KMS-11 (cell line): ENCODE measurements around the gene BLNK.

Experiments
- H2AFZ ChIP-seq: fragments of 200-600 bp; sonication (generic); 2 replicates; pipeline ENCODE4 v1.6.1; 2016; ENCODE audit warnings: antibody characterized with exemption, mixed run types, low read depth
- H3K27ac ChIP-seq: fragments of 200-600 bp; sonication (generic); 2 replicates; pipeline ENCODE4 v1.6.1; 2016; ENCODE audit warnings: mild to moderate bottlenecking, mixed run types
- H3K27me3 ChIP-seq: fragments of 200-600 bp; sonication (generic); 2 replicates; pipeline ENCODE4 v1.6.1; 2017; ENCODE audit warnings: mild to moderate bottlenecking, low read depth, mixed run types, moderate library complexity; ENCODE audit not compliant: insufficient read depth
- H3K36me3 ChIP-seq: fragments of 200-600 bp; sonication (generic); 2 replicates; pipeline ENCODE4 v1.6.1; 2017; ENCODE audit warnings: mild to moderate bottlenecking, mixed run types; ENCODE audit not compliant: insufficient read depth
- H3K4me1 ChIP-seq: fragments of 200-600 bp; sonication (generic); 2 replicates; pipeline ENCODE4 v1.6.1; 2016; ENCODE audit warnings: mild to moderate bottlenecking, low read depth, mixed run types; ENCODE audit not compliant: poor library complexity, severe bottlenecking
- H3K4me2 ChIP-seq: fragments of 200-600 bp; sonication (generic); 2 replicates; pipeline ENCODE4 v1.7.0; 2016; ENCODE audit warnings: mild to moderate bottlenecking, mixed run types
- H3K4me3 ChIP-seq: fragments of 200-600 bp; sonication (generic); IDR thresholded peaks from 2 replicates; pipeline ENCODE4 v1.6.1; 2017; ENCODE audit warnings: low read depth, low read length, mixed read lengths; ENCODE audit not compliant: insufficient read depth
- H3K79me2 ChIP-seq: fragments of 200-600 bp; sonication (generic); 2 replicates; pipeline ENCODE4 v1.6.1; 2016; ENCODE audit warnings: low read depth, mixed run types; ENCODE audit not compliant: insufficient read depth
- H3K9ac ChIP-seq: fragments of 200-600 bp; sonication (generic); 2 replicates; pipeline ENCODE4 v1.6.1; 2016; ENCODE audit warnings: mild to moderate bottlenecking, mixed run types
- H4K20me1 ChIP-seq: fragments of 200-600 bp; sonication (generic); 2 replicates; pipeline ENCODE4 v1.6.1; 2016; ENCODE audit warnings: mild to moderate bottlenecking, mixed run types; ENCODE audit not compliant: insufficient read depth
- TF ChIP-seq, protein P1 (sequence below): fragments of 200-600 bp; sonication (generic); conservative IDR thresholded peaks from 2 replicates; pipeline ENCODE4 v1.6.1; 2017; ENCODE audit warnings: low read depth, mild to moderate bottlenecking, antibody characterized with exemption, low read length, moderate library complexity, mixed read lengths

BLNK gene

GRCh38 chr10:96298362-96298761, 27.0 kb upstream of the BLNK start:
- no peaks in the 10 kb centered on the region for H3K4me1 ChIP-seq
- no peak overlapping the region for H3K4me2 ChIP-seq
- H3K4me3 ChIP-seq: no peak overlapping the region
- H3K36me3 ChIP-seq: no peaks in the 10 kb centered on the region
- H3K9ac ChIP-seq: no peak overlapping the region
- no peak overlapping the region for H2AFZ ChIP-seq
- no peaks in the 10 kb centered on the region for H3K27me3 ChIP-seq
- TF ChIP-seq, protein P1, sequence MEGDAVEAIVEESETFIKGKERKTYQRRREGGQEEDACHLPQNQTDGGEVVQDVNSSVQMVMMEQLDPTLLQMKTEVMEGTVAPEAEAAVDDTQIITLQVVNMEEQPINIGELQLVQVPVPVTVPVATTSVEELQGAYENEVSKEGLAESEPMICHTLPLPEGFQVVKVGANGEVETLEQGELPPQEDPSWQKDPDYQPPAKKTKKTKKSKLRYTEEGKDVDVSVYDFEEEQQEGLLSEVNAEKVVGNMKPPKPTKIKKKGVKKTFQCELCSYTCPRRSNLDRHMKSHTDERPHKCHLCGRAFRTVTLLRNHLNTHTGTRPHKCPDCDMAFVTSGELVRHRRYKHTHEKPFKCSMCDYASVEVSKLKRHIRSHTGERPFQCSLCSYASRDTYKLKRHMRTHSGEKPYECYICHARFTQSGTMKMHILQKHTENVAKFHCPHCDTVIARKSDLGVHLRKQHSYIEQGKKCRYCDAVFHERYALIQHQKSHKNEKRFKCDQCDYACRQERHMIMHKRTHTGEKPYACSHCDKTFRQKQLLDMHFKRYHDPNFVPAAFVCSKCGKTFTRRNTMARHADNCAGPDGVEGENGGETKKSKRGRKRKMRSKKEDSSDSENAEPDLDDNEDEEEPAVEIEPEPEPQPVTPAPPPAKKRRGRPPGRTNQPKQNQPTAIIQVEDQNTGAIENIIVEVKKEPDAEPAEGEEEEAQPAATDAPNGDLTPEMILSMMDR: no peak
- no peaks in the 10 kb centered on the region for H4K20me1 ChIP-seq
- H3K79me2 ChIP-seq: no peaks in the 10 kb centered on the region
- no peak overlapping the region for H3K27ac ChIP-seq

- Histone ChIP-seq H3K4me2 (no peak overlapping the region), H3K27me3 (no peaks in the 10 kb centered on the region), H2AFZ (no peak overlapping the region)
Measured at GRCh38 chr10:96297486-96297885, 26.1 kb upstream of the BLNK start.

DNA sequence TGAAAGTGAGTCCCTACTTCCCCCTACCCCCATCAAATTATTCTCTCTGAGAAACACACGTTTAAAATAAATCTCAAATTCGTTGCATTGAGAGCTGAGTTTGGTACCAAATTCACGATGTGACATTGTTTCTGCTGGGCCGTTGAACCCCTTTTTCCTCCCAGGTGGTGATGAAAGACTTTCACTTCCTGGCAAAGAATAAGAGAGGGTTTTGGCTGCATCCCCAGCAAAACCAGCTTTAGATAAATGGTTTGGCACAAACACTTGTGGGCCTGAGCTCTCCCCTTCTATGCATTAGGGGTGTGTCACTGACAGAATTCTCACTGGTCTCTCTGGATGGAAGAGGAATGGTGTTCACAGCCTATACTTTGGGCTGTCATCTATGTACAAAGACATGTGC, 24.1 kb upstream of the BLNK start:
- Histone ChIP-seq H3K4me2 (no peak overlapping the region), H3K9ac (no peak overlapping the region), H3K27me3 (no peaks in the 10 kb centered on the region), H3K4me3 (no peak overlapping the region), H3K36me3 (no peaks in the 10 kb centered on the region), H2AFZ (no peak overlapping the region), H3K27ac (no peak overlapping the region), H3K4me1 (no peaks in the 10 kb centered on the region), H4K20me1 (no peaks in the 10 kb centered on the region), H3K79me2 (no peaks in the 10 kb centered on the region)
- TF ChIP-seq, protein P1: no peak

More at GRCh38 chr10:96297486-96297885, 26.1 kb upstream of the BLNK start:
- Histone ChIP-seq H3K4me3 (no peak overlapping the region), H3K4me1 (no peaks in the 10 kb centered on the region), H4K20me1 (no peaks in the 10 kb centered on the region), H3K27ac (no peak overlapping the region), H3K36me3 (no peaks in the 10 kb centered on the region), H3K9ac (no peak overlapping the region), H3K79me2 (no peaks in the 10 kb centered on the region)
- TF ChIP-seq, protein P1: no peak

- Histone ChIP-seq H2AFZ (no peak overlapping the region), H3K4me3 (no peak overlapping the region), H3K79me2 (no peaks in the 10 kb centered on the region), H3K4me1 (peaks cover 11% of the 10 kb centered on the region), H4K20me1 (no peaks in the 10 kb centered on the region), H3K27ac (no peak overlapping the region), H3K9ac (no peak overlapping the region), H3K27me3 (no peaks in the 10 kb centered on the region), H3K36me3 (no peaks in the 10 kb centered on the region), H3K4me2 (no peak overlapping the region)
- TF ChIP-seq, protein P1: peak; percentile 59
Measured at GRCh38 chr10:96292971-96293920, 21.9 kb upstream of the BLNK start.
